HepG2 (cell line): ENCODE data around the gene VEGFB. TPM values are rescaled to one million over a fixed set of nuclear protein-coding genes. Genes with fewer than 3 reads are reported as not detected.
A peak's percentile ranks its signal among the peaks of the same experiment; 100 is the strongest.

Experiments
- FOXO1 ChIP-seq: sonication (generic); formaldehyde crosslinking; IDR thresholded peaks from 2 replicates; pipeline ENCODE4 v1.4.0; 2020; ENCODE audit warnings: missing genetic modification reagents
- FOXP4 ChIP-seq: sonication (generic); formaldehyde crosslinking; IDR thresholded peaks from 2 replicates; pipeline ENCODE4 v1.4.0; 2020; ENCODE audit warnings: missing genetic modification reagents
- IKZF5 ChIP-seq: IDR thresholded peaks from 2 replicates; pipeline ENCODE4 v1.6.1; 2018; ENCODE audit warnings: missing genetic modification reagents, mild to moderate bottlenecking, missing compliant biosample characterization
- IRF9 ChIP-seq: sonication (generic); formaldehyde crosslinking; IDR thresholded peaks from 2 replicates; pipeline ENCODE4 v1.8.0; 2022; ENCODE audit warnings: missing genetic modification reagents, mild to moderate bottlenecking, borderline replicate concordance
- JDP2 ChIP-seq: sonication (generic); formaldehyde crosslinking; IDR thresholded peaks from 2 replicates; pipeline ENCODE4 v1.8.1; 2022; ENCODE audit warnings: missing genetic modification reagents, borderline replicate concordance
- MEF2D ChIP-seq: sonication (generic); formaldehyde crosslinking; IDR thresholded peaks from 2 replicates; pipeline ENCODE4 v1.5.1; 2020; ENCODE audit warnings: mild to moderate bottlenecking, missing genetic modification reagents
- MIXL1 ChIP-seq: IDR thresholded peaks from 2 replicates; pipeline ENCODE4 v1.6.1; 2016
- NFATC3 ChIP-seq: sonication (generic); formaldehyde crosslinking; IDR thresholded peaks from 2 replicates; pipeline ENCODE4 v1.5.1; 2020; ENCODE audit warnings: mild to moderate bottlenecking, missing genetic modification reagents
- SYNCRIP ChIP-seq: fragments of 200-400 bp; formaldehyde crosslinking; IDR thresholded peaks from 2 replicates; pipeline ENCODE4 v1.6.1; 2018; ENCODE audit warnings: mild to moderate bottlenecking, low read depth, low read length; ENCODE audit not compliant: insufficient read depth
- TCF12 ChIP-seq, 2 experiments: fragments of 450-650 bp in 1 of 2; sonication (generic) in 1 of 2; formaldehyde crosslinking in 1 of 2; IDR thresholded peaks; 2 replicates each; pipeline versions ENCODE4 v1.6.1 to v1.8.0; 2017 to 2022; ENCODE audit warnings: antibody characterized with exemption in 1 of 2, mild to moderate bottlenecking in 1 of 2, missing genetic modification reagents in 1 of 2, moderate library complexity in 1 of 2
- YEATS4 ChIP-seq: sonication (generic); formaldehyde crosslinking; IDR thresholded peaks from 2 replicates; pipeline ENCODE4 v1.4.0; 2020; ENCODE audit warnings: missing genetic modification reagents, borderline replicate concordance
- ZC3H4 ChIP-seq: sonication (generic); formaldehyde crosslinking; IDR thresholded peaks from 2 replicates; pipeline ENCODE4 v1.4.0; 2020; ENCODE audit warnings: missing genetic modification reagents, borderline replicate concordance
- ZNF446 ChIP-seq: sonication (generic); formaldehyde crosslinking; IDR thresholded peaks from 2 replicates; pipeline ENCODE4 v1.5.0; 2020; ENCODE audit warnings: mild to moderate bottlenecking, missing genetic modification reagents
- ZNF512 ChIP-seq: sonication (generic); formaldehyde crosslinking; IDR thresholded peaks from 2 replicates; pipeline ENCODE4 v1.4.0; 2020; ENCODE audit warnings: mild to moderate bottlenecking, missing genetic modification reagents
- ZNF543 ChIP-seq: sonication (generic); formaldehyde crosslinking; IDR thresholded peaks from 2 replicates; pipeline ENCODE4 v1.4.0; 2020; ENCODE audit warnings: mild to moderate bottlenecking, missing genetic modification reagents
- ZNF546 ChIP-seq: sonication (generic); formaldehyde crosslinking; conservative IDR thresholded peaks from 2 replicates; pipeline ENCODE4 v1.8.1; 2023; ENCODE audit warnings: mild to moderate bottlenecking, missing genetic modification reagents
- ZNF883 ChIP-seq: sonication (generic); formaldehyde crosslinking; IDR thresholded peaks from 2 replicates; pipeline ENCODE4 v1.5.1; 2020; ENCODE audit warnings: mild to moderate bottlenecking, missing genetic modification reagents; ENCODE audit errors: not compliant biosample characterization
- polyA plus RNA-seq, 8 experiments: library from polyadenylated mRNA; depleted of rRNA in 3 of 8; stranded (reverse) in 7 of 8; unstranded in 1 of 8; fragments of >200 nt; fragmentation: Illumina TruSeq in 4 of 8; extraction: Trizol in 4 of 8; gene quantifications; 2 replicates each; pipeline versions ENCODE4 v1.2.1 to v1.2.3, GENCODE V29; 2011 to 2016; ENCODE audit warnings: low read depth in 4 of 8, missing spikeins in 1 of 8, mixed read lengths in 1 of 8; ENCODE audit not compliant: insufficient read depth in 1 of 8
- total RNA-seq, 5 experiments: library from RNA; depleted of rRNA; stranded (reverse); fragments of >200 nt; fragmentation: Illumina TruSeq; extraction: Trizol; gene quantifications; 2 replicates each; pipeline ENCODE4 v1.2.3, GENCODE V29; 2016; ENCODE audit warnings: low read depth in 1 of 5
- TF ChIP-seq, protein P1 (sequence below): sonication (generic); formaldehyde crosslinking; IDR thresholded peaks from 2 replicates; pipeline ENCODE4 v1.5.0; 2020; ENCODE audit warnings: missing genetic modification reagents
- TF ChIP-seq, protein P2 (sequence below): sonication (generic); formaldehyde crosslinking; IDR thresholded peaks from 2 replicates; pipeline ENCODE4 v1.5.0; 2020; ENCODE audit warnings: mild to moderate bottlenecking, missing genetic modification reagents, moderate library complexity

VEGFB gene
- total and polyA plus RNA-seq, 2 of the 13 experiments (the other 11 are each of a cell fraction or from before 2014, with no cell fraction given), result 9.0 to 11.3 TPM

- TF ChIP-seq IKZF5 (CRISPR knock-in tag) (peak; percentile 21; the same call in 1 of the 2 replicates), IRF9 (CRISPR knock-in tag) (no peak), NFATC3 (CRISPR knock-in tag) (no peak), MIXL1 (CRISPR knock-in tag) (no peak), ZC3H4 (CRISPR knock-in tag) (no peak), MEF2D (peak; percentile 5; the same call in 1 of the 2 replicates), YEATS4 (CRISPR knock-in tag) (peak; percentile 44), TCF12 (IDR thresholded peaks at IDR 0.05) (no peak), TCF12 (CRISPR knock-in tag; IDR thresholded peaks at IDR 0.05) (peak; percentile 13; the same call in 1 of the 2 replicates), FOXO1 (no peak), JDP2 (CRISPR knock-in tag) (no peak), ZNF883 (no peak), ZNF543 (CRISPR knock-in tag) (no peak), FOXP4 (CRISPR knock-in tag) (no peak), ZNF546 (no peak), ZNF512 (no peak), ZNF446 (no peak), SYNCRIP (no peak)
- TF ChIP-seq, protein P1, sequence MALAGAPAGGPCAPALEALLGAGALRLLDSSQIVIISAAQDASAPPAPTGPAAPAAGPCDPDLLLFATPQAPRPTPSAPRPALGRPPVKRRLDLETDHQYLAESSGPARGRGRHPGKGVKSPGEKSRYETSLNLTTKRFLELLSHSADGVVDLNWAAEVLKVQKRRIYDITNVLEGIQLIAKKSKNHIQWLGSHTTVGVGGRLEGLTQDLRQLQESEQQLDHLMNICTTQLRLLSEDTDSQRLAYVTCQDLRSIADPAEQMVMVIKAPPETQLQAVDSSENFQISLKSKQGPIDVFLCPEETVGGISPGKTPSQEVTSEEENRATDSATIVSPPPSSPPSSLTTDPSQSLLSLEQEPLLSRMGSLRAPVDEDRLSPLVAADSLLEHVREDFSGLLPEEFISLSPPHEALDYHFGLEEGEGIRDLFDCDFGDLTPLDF (CRISPR knock-in tag), result no peak
- TF ChIP-seq, protein P2, sequence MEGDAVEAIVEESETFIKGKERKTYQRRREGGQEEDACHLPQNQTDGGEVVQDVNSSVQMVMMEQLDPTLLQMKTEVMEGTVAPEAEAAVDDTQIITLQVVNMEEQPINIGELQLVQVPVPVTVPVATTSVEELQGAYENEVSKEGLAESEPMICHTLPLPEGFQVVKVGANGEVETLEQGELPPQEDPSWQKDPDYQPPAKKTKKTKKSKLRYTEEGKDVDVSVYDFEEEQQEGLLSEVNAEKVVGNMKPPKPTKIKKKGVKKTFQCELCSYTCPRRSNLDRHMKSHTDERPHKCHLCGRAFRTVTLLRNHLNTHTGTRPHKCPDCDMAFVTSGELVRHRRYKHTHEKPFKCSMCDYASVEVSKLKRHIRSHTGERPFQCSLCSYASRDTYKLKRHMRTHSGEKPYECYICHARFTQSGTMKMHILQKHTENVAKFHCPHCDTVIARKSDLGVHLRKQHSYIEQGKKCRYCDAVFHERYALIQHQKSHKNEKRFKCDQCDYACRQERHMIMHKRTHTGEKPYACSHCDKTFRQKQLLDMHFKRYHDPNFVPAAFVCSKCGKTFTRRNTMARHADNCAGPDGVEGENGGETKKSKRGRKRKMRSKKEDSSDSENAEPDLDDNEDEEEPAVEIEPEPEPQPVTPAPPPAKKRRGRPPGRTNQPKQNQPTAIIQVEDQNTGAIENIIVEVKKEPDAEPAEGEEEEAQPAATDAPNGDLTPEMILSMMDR (CRISPR knock-in tag), result no peak; the same call in 1 of the 2 replicates
Measured at GRCh38 chr11:64284962-64285884, 50.8 kb downstream of the VEGFB start, which contains the start of gene GPR137 (continued).
